DMS 273 (cell line): ENCODE data around the gene RIMKLA.

ENCODE experiments used
- DNase-seq: peaks from one replicate; lab custom pipeline; 2025; ENCODE audit not compliant: unreplicated experiment; lab: John Stamatoyannopoulos, UW

Gene RIMKLA

DNA sequence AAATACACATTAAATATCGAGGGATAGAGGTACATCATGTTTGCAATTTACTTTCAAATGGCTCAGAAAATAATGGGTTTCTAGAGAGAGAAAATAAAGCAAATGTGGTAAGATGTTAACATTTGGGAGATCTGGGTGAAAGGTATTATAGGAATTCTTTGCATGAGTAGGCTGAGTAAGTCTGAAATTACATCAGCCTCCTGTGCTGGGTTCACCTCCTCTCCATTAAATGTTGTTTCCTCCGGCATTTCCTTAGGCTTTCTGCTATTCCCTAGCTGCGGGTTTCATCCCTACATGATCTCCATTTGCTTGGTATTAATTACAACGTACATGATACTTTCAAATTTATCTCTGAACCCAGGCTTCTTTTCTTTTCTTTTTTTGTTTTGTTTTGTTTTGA is 43.6 kb downstream of the RIMKLA start:
- DNase-seq: no peak

DNA sequence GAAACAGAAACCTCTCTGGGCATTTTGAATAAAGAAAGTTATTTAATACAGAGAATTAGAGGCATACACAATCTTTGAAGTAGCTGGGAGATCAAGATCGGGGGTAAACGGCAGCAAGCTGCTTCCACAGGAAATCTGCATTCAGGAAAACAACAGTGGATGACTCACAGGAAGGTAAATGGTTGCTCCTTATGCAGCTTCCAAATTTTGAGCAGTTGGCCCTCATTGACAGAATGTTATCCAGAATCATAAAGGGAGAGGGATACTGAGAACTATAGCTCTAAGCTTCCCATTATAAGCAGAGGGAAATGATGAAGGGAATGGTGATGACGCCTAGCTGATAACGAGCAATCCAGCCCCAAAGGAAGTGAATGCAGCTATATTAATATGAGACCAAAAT is 46.6 kb downstream of the RIMKLA start:
- no peak for DNase-seq

DNA sequence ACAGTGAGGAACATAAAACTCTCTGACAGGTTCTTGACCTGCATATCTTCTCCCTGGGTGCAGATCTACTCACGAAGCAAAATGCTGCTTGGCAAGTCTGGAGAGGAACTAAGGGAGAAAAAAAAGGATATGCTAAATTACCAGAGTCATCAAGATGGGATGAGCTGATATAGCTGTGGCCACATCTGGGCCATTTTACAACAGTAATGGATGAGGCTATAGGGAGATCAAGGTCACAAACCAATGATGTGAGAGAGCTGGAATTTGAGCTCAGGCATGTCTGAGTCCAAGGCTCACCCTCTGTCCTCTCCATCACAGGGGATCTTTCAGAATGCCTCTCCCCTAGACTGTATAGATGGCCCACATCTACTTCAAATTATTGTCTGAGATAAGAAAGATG is 49.0 kb downstream of the RIMKLA start:
- no peak for DNase-seq

DNA sequence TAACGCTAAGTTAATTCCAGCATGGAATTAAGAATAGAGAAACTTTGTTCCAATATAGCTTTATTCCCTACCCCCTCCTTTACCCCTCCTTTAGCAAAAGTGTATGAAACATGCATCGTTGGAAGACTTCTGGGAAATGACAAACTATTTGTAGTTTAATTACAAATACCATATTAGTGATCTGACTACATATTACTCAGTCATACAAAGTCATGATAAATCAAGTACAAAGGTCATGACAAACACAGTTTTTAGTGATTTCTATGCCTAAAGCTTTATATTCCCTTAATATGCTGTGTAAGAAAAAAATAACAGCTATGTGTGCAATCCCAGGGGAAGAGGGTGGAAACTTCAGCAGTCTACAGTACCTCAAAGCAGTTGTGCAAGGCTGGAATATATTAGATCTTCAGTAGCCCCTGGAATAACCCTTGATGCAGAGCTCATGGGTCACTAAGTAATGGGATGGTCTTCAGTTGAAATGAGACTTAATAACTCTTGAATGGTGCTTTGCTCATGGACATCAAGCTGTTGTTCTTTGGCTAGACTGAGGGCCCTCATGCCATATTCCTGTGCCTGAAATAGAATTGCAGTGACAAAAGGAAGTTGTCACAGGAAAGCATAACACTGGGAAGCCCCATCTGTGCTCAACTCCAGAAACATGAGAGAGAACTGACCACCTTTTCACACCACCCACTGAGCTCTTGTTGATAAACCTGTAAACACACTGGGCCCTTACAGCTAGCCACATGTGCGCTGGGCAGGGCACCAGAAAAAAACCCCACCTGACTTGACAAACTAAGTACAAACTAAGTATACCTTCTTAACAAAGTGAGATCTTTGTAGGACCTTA is 49.9 kb downstream of the RIMKLA start:
- no peak for DNase-seq

DNA sequence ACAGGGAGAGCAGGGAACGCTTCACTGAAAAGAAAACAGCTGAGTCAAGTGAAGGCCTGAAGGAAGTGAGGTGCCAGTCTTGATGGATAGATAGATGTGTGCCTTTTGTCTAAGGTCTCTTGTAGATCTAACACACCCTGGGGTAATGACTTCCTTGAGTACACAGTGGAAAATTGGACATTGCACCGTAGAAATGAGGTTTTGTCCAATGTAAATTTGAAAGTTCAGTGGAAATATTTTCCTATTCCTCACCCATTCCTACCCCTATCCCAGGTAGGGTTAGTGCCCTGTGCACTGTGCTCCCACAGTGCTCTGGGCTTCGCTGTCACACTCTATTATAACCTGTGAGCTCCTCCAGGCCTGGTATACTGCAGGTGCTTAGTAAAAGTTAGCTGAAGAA is 50.9 kb downstream of the RIMKLA start:
- no peak for DNase-seq

DNA sequence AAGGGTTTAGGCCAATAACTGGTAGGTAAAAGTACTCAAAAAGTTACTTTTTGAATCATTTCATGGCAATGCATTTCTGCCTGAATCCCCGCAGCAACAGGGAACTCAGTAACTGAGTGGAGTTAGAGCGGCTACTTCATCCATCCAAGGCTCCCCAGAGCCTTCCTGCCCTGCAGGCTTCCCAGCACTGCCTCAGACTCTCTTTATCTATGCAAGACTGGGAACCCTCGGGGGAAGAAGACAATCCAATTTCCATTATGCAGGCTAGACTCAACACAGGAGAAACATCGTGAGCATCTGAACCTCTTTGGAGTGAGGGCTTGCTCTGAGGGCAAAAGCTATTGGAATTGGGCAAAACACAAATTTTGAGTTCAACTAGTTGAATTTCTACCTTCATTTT is 52.1 kb downstream of the RIMKLA start:
- no peak for DNase-seq

DNA sequence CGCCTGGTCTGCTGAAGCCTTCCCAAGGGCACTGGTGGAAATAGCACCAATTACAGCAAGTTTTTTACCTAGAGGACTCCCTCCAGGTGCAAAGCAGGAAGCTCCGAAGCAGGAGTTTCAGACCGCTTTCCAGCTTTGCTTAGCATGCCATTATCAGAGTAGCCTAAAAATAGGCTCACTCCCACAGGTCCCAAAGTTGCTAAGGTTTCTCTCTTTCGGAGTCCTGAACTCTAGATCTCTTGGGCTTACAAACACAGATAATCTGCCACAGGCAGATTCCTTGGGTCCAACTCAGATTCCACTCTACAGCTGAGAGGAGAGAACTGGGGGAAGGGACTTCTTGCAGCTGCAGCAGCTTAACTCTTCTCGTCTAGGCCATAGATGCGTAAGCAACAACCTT is 52.8 kb downstream of the RIMKLA start:
- no peak for DNase-seq

DNA sequence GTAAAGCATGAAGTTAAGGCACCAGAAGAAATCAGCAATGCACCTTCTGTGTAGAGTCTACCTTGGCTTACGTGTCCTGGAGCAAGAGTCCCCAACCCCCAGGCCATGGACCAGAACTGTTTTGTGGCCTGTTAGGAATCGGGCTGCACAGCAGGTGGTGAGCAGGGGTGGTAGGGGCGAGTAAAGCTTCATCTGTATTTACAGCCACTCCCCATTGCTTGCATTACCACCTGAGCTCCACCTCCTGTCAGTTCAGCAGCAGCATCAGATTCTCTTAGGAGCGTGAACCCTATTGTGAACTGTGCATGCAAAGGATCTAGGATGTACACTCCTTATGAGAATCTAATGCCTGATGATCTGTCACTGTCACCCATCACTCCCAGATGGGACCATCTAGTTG is 53.7 kb downstream of the RIMKLA start:
- DNase-seq: no peak

DNA sequence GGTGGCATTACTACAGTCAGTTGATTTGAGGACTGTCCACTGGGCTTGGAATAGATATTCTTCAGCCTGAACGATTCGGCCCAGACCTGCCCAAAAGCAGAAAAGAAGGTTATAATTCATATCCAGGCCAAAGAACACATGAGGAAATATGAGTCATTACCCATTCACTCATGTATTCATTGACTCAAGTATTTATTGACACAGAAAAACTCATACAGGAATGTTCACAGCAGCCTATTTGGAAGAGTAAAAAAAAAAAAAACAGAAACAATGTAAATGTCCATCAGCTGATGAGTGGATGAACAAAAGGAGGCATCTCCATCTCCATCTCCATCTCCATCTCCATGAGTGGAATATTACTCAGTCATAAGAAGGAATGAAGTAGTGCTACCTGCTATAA is 59.3 kb downstream of the RIMKLA start:
- DNase-seq: no peak

DNA sequence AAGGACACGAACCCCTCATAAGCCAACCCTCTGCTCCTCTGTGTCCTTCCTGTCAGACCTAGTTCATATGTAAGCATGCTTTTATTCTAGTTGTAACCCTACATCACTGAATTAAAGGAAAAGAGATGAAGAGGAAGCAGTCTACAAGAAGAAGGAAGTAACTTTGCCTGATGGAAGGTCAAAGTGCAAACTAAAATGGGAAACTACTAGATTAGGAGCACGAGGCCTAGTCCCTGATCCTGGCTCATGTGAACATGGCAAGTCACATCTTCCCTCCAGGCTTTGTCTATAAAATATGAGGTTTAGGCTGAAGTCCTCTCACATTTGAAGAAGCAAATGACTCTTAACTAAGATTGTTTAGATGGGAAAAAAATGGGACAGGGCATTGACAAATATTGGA is 62.1 kb downstream of the RIMKLA start:
- DNase-seq: no peak

DNA sequence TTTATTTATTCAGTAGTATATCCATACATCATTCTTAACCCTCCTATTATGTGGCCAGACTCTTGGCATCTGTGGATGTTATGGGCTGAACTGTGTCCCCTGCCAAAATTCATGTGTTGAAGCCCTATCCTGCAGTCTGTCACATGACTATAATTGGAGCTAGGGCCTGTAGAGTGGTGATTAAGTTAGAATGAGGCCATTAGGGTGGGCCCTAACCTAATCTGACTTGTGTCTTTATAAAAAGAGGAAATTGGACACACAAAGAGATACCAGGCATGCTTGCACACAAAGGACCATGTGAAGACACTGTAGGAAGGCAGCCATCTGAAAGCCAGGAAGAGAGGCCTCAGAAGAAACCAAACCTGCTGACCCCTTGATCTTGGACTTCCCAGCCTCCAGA is 68.7 kb downstream of the RIMKLA start:
- DNase-seq: no peak

DNA sequence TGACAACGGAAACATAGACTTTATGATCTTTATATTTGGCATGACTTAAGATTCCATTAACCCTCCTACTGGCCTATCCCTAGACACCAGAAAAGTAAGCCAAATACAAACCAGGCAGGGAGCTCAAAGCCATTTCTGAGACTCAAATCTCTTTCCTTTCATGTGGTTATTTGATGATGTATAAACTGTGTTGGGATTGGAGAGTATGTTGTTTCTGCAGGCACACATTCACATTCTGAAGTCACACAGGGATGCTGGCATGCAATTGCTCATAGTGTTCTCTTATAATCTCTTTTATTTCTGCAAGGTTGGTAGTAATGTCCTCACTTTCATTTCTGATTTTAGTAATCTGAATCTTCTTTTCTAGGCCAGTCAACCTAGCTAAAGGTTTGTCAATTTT is 69.5 kb downstream of the RIMKLA start:
- no peak for DNase-seq

DNA sequence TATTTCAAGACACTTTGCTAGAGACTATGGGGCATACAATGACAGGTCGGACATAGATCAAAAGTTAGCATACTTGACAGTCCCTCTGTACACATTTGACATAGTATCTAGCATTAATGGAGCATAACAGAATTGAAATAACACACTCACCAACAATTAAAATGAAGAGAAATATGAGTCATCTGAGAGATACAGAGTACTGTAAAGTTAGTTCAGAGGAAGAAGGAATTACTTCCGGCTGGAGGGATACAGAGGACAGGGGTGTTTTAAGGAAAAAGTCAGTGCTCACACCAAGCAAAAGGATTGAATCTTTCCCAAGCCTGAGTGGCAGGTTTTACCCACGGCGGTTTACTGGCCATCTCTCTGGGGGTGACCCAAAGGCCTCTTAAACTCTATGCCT is 72.8 kb downstream of the RIMKLA start:
- no peak for DNase-seq

DNA sequence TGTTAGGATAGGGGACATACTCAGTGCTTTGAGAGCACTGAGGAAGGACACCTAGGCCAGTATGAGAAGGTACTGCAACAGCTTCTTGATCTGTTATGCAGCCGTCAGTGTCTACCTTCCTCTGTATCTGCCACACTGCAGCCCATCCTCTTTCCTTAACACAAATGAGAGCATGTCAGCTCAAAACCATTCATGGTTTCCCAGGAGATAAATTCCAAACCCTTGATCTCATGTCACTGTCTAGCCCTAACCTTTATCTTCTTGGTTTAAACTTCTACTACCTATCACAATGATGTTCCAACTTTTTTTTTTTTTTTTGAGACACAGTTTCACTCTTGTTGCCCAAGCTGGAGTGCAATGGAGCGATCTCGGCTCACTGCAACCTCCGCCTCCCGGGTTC is 73.8 kb downstream of the RIMKLA start:
- DNase-seq: no peak

DNA sequence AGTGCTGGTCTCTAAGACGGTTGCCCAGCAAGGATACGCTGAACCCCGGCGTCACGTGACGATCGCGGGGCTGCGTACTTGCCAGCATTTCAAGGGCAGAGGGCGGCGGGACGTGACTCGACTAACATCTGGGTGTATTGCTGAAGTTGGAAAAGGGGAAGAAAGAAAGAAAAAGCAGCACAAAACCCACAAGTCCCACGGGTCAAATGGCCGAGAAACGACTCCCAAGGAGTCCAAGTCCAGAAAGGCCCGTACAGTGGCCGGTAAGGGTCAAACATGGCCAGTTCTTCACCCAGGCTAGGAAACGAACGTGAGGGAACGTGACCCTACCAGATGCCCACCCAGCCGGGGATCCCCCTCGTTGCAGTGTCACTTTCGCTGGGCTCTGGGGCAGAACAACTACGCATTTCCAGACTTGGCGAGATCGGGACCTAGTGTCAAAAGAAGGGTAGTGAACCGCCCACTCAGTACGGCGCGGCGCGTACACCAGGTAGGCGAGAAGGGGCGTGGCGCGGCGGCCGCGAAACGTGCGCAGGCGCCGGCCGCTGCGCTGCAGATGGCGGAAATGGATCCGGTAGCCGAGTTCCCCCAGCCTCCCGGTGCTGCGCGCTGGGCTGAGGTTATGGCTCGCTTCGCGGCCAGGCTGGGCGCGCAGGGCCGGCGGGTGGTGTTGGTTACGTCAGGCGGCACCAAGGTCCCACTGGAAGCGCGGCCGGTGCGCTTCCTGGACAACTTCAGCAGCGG is 75.6 kb downstream of the RIMKLA start, which contains the start of the genes PPCS and ZMYND12:
TSS of gene PPCS (plus strand) at position 534 of the 744 bp plus-strand sequence. CDS start at position 557, 23 bp downstream.
TSS of gene ZMYND12 (minus strand) at position 13 of the 744 bp plus-strand sequence. CDS start 25 bp downstream, outside the sequence.
- peak; percentile 93 for DNase-seq

DNA sequence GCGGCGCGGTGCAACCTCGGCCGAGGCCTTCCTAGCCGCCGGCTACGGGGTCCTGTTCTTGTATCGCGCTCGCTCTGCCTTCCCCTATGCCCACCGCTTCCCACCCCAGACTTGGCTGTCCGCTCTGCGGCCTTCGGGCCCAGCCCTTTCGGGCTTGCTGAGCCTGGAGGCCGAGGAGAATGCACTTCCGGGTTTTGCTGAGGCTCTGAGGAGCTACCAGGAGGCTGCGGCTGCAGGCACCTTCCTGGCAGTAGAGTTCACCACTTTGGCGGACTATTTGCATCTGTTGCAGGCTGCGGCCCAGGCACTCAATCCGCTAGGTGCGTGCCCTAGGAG is 76.1 kb downstream of the RIMKLA start:
- DNase-seq: peak; percentile 83

DNA sequence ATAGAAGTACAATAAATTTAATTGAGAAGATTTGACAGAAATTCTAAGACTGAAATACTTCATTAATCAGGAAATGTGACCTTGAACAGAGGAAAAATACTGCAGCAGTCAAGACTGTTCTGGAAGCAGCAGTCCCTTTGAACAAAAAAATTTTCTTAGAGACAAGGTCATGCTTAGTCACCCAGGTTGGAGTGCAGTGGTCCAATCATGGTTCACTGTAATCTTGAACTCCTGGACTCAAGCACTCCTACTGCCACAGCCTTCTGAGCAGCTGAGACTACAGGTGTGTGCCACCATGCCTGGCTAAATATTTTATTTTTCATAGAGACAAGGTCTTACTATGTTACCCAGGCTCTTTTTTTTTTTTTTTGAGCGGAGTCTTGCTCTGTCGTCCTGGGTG is 80.6 kb downstream of the RIMKLA start:
- no peak for DNase-seq

DNA sequence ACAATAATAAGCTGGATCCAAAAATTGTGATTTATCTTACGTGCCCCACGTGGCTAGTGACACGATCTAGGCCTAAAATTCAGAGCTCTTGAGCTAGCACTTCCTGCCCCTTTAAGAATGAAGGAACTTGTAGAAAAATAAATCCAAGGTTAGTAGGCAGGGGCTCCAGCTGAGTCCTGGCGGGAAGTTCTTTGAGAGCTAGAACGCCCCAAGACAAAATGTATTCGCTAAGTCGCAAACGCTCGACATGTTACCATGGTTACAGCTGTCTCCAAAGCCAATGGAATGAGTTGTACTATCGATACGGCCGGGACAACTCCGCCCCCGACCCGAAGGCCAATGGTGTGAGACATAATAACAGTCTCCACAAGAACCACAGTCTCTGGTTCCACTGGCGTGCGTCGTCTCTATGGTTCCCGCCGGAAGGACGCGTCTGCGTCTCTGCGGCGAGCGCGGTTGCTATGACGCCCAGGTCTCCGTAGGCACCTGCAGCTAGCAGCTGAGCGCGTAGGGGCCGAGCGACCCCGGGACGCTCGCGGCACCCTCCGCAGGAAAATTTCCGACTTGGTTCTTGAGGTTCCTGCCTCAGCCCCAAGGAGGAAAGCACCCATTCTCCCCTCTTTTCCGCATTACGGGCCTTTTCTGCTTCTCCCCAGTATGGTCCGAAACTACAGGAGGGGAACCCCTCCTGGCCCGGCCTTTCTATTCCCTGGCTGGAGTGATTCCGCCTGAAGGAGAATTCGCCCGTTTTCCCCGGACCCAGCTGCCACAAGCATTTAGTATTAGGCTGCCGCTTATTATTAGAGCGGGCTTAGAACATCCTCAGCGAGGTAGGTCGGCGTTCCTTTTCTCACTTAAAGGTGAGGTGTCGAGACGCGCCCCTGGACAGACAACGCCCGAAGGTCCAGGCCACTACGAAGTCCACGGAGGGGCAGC is 82.5 kb downstream of the RIMKLA start, which contains the start of gene CCDC30:
TSS of gene CCDC30 (plus strand) at position 459 of the 936 bp plus-strand sequence. CDS start 17,266 bp downstream, outside the sequence.
- DNase-seq: peak; percentile 99

DNA sequence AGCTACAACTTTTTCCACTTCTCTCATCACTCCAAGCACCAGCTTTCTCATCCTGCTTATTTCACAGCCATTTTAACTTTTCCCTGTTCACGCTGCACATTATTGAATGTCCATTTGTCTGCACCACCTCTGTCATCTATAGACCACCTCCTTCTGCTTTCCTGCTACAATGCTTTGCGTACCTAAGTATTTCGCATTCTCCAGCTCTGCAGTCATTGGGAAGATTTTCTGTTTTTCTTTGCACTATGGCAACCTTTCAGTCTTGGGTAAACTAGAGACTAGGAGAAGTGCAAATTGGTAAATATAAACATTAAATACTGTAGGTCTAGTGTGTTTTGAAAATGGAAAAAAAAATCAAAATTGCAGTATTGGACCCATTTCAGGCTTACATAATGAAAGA is 83.3 kb downstream of the RIMKLA start:
- no peak for DNase-seq

DNA sequence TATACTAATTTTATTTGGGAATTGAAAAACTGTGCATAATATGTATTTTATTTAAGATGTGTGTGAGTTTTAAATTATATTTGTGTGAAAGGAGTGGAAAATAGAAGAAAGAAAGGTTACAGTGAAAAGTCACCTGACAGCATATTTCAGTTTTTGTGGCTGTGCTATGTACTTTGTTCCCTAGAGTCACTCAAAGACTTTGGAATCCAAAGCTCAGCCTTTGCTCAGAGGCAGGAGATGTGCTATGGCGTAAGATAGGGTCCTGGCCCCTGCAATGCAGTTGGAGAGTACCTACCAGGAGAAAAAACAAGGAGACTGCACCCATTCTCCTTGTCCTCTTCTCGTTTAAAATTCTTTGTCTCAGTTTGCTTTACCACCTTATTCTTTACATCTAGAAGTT is 85.4 kb downstream of the RIMKLA start:
- DNase-seq: no peak

DNA sequence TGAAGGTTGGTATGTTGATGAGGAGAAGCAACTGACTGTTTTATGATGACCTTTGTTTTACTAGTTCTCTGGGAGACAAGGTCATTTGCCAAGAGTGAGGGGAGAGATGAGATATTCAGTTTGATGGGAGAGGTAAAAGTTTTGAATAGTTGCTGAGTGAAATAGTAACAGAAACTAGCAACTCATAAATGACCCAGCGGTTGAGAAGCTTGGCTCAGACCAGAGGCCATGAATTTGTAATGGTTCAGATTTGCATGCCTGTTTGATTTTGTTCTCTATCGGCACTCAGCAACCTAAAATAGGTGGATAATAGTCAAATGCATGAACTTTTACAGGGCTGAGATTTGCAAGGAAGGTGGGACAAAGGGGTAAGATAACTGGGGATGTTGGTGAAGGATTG is 89.1 kb downstream of the RIMKLA start:
- no peak for DNase-seq
